Right ventricle myocardium superior (tissue), 1 donor: ENCODE measurements around the gene SCNN1B. TPM values are rescaled to one million over a fixed set of nuclear protein-coding genes. Genes with fewer than 3 reads are reported as not detected.
"Not testable (repeated sequence)": the region's sequence is repeated elsewhere in the genome, so short reads cannot be mapped to it uniquely, and the experiment has no call there.

ENCODE experiments used
- ATAC-seq: fragments of 200-7000 bp; cut with Tn5 transposase; one replicate; pipeline ENCODE4 v1.9.1; 2020; ENCODE audit warnings: mild to moderate bottlenecking; ENCODE audit not compliant: poor library complexity
- DNase-seq: peaks from one replicate; pipeline ENCODE4 v3.0.0-alpha.2; 2020
- intact Hi-C: fragments of 100-400 bp; cut with DNase I; formaldehyde crosslinking; loops from one replicate; pipeline ENCODE4 v1.11.2; 2022
- total RNA-seq: library from RNA; stranded (reverse); fragmentation: NEBNext Ultra II Directional; extraction: Animal tissue kit (Norgen Biotek cat#: 25700); gene quantifications from one replicate; pipeline ENCODE4 v1.2.1, GENCODE V29; 2021
- donor health status: DM: no; HTN: yes; CAD: no; lungs with severe emphysema.

SCNN1B gene
- total RNA-seq, 1 donor from 2014 or later: not detected

GRCh38 chr16:23339787-23340186, 37.7 kb downstream of the SCNN1B start:
- ATAC-seq (no peak), DNase-seq (no peak)
- intact Hi-C loops: no loop called here

GRCh38 chr16:23342083-23342640, 40.1 kb downstream of the SCNN1B start:
- no peak for DNase-seq
- intact Hi-C loops: no loop called here
- no peak for ATAC-seq

- ATAC-seq (no peak), DNase-seq (no peak)
- intact Hi-C loops: no loop called here
Measured at GRCh38 chr16:23343643-23344612, 41.8 kb downstream of the SCNN1B start.

- intact Hi-C loops: no loop called here
- ATAC-seq (no peak), DNase-seq (no peak)
Measured at GRCh38 chr16:23345237-23345636, 43.1 kb downstream of the SCNN1B start.

GRCh38 chr16:23348579-23349469, 46.7 kb downstream of the SCNN1B start:
- DNase-seq (no peak), ATAC-seq (no peak)
- intact Hi-C loops: no loop called here

- ATAC-seq: no peak
- no peak for DNase-seq
- intact Hi-C loops: no loop called here
Measured at GRCh38 chr16:23351360-23351759, 49.3 kb downstream of the SCNN1B start.

- ATAC-seq: no peak
- no peak for DNase-seq
- intact Hi-C loops: no loop called here
Measured at GRCh38 chr16:23353440-23353839, 51.3 kb downstream of the SCNN1B start.

- no peak for DNase-seq
- no peak for ATAC-seq
- intact Hi-C loops: no loop called here
Measured at GRCh38 chr16:23354246-23354645, 52.1 kb downstream of the SCNN1B start.

- no peak for ATAC-seq
- DNase-seq: no peak
- intact Hi-C loops: no loop called here
Measured at GRCh38 chr16:23355106-23355670, 53.1 kb downstream of the SCNN1B start.

- ATAC-seq (no peak), DNase-seq (no peak)
- intact Hi-C loops: no loop called here
Measured at GRCh38 chr16:23356941-23357340, 54.8 kb downstream of the SCNN1B start.

- intact Hi-C loops: no loop called here
- DNase-seq (no peak), ATAC-seq (no peak)
Measured at GRCh38 chr16:23357761-23358290, 55.7 kb downstream of the SCNN1B start.

- no peak for DNase-seq
Measured at GRCh38 chr16:23359092-23359760, 57.1 kb downstream of the SCNN1B start.

GRCh38 chr16:23362460-23363317, 60.6 kb downstream of the SCNN1B start:
- intact Hi-C loops: no loop called here
- DNase-seq (no peak), ATAC-seq (peak; percentile 79)

More at GRCh38 chr16:23359092-23359760, 57.1 kb downstream of the SCNN1B start:
- no peak for ATAC-seq
- intact Hi-C loops: no loop called here

GRCh38 chr16:23365602-23366240, 63.6 kb downstream of the SCNN1B start:
- ATAC-seq: no peak
- intact Hi-C loops: no loop called here
- DNase-seq: no peak

- intact Hi-C loops, DNase-seq: not testable (repeated sequence)
Measured at GRCh38 chr16:23366341-23366740, 64.2 kb downstream of the SCNN1B start.

GRCh38 chr16:23367564-23367963, 65.5 kb downstream of the SCNN1B start:
- ATAC-seq (no peak), DNase-seq (no peak)
- intact Hi-C loops: no loop called here

More at GRCh38 chr16:23366341-23366740, 64.2 kb downstream of the SCNN1B start:
- ATAC-seq: not testable (repeated sequence)

- intact Hi-C loops: no loop called here
- ATAC-seq (no peak), DNase-seq (no peak)
Measured at GRCh38 chr16:23367988-23368387, 65.9 kb downstream of the SCNN1B start.
